SH-SY5Y (cell line): ENCODE measurements around the gene TUBGCP5.

Experiments
- GATA2 ChIP-seq: IDR thresholded peaks from 2 replicates; pipeline ENCODE4 v1.6.1; 2011; ENCODE audit warnings: mild to moderate bottlenecking, low read depth, low read length
- GATA3 ChIP-seq: IDR thresholded peaks from 2 replicates; pipeline ENCODE4 v1.6.1; 2011; ENCODE audit warnings: low read depth, mild to moderate bottlenecking, low read length, moderate library complexity

GRCh38 chr15:23072633-23073032 is 33.3 kb upstream of the TUBGCP5 start:
- no peak for TF ChIP-seq GATA2
- TF ChIP-seq GATA3: no peak
